ENCODE measurements around the gene RTP1.

The RTP1 gene

DNA sequence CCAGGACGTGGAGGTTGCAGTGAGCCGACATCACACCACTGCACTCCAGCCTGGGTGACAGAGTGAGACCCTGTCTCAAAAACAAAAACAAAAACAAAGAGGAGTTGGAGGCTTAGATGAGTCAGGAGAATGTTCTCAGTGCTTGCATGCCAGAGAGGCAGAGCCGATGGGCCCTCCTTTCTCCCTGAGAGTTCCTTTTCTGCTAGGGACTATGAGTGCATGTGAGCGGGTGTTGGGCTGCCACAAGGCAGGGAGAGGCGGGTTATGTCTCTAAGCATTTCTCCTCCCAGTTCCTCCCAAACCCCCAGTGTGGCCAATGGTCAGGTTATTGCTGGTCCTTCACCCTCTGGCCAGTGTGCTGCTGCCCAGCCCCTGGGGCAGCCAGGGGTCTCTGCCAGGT is 45.1 kb downstream of the RTP1 start:
- no peak for DNase-seq (ENCODE audit: low read depth)

DNA sequence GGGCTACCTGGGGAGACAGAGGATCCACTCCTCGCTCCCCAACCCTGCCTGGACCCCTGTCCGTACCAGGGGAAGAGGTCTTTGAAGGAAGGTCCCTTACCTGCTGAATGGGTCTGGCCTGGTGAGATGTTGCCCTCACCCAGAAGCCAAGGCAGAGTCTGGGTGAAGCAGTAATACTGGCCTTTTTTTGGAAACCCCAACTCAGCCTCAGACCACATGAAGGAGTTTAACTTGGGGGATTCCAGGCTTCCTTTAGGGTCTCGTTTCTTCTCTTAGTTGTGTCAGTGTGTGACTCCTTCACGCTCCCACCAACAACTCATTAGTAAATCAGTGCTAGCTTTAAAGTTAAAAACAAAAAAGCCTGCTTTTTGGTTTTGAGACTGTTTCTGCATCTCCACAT is 45.6 kb downstream of the RTP1 start:
- DNase-seq (ENCODE audit: low read depth) = no peak

DNA sequence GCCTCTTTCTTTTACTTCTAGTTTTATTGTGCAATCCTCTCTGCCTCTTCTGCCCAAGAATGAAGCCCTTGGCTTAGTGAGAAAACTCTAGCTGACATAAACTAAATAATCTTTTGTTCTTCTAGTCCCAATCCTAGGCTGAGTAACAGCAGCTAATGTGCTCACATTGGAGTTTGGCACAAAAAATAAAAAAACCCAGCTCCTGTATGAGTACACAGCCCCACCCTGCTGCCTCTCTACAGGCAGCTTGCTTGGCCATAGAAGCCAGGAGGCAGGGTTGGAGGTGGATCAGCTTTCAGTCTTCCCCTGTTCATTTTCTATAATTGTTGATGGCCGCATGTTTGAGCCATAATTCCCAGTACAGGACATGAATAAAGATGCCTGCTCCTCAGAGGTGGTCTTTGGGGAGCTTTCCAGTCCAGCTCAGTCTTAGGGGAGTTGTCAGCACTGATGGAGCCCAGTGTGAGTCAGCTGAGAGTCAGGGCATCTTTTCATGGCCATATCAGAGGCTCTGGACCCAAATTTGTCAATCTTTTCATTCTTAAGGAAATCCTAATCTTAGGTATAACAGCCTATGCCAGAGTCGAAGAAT is 46.7 kb downstream of the RTP1 start:
- DNase-seq (ENCODE audit: low read depth) = no peak

DNA sequence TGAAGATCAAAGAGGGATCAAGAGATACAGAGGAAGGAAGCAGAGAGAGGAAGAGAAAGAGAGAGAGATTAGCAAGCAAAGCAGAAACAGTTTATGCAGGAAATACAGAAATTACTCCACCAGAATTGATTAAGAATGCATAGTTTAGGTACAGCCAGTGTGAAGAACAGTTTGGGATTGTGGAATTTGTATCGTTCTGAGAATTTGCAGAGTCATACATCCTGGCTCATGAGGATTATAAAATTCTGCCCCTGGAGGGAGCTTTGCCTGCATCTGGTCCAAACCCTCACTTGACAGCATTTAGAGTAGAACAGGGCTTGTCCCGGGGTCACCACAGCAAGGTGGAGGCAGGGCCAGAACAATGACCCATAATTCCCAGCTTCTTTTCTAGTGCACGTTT is 50.1 kb downstream of the RTP1 start:
- DNase-seq (ENCODE audit: low read depth) = no peak

All from T-helper 22 cell (primary cell).